CD1c-positive myeloid dendritic cell (primary cell): ENCODE results near the gene AOPEP.

Experiments
- DNase-seq: peaks from one replicate; pipeline ENCODE4 v3.0.0-alpha.2; 2016; ENCODE audit errors: extremely low spot score

AOPEP gene

GRCh38 chr9:94714494-94714893, 12.0 kb upstream of the AOPEP start:
- DNase-seq, result no peak

DNA sequence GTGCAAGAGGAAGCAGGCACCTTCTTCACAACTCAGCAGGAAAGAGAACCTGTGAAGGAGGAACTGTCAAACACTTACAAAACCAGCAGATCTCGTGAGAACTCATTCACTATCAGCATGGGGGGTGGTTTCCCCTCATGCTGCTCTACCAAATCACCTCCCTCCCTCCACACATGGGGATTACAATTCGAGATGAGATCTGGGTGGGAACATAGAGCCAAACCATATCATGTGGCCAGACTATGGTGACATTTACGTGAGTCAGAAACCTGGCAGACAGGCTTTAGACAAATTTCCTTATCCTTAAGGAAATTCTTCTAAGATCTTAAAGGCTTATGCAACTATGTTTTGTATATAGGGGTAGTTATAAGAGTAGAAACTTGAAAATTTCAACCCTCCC, 8.7 kb upstream of the AOPEP start:
- DNase-seq, result no peak

DNA sequence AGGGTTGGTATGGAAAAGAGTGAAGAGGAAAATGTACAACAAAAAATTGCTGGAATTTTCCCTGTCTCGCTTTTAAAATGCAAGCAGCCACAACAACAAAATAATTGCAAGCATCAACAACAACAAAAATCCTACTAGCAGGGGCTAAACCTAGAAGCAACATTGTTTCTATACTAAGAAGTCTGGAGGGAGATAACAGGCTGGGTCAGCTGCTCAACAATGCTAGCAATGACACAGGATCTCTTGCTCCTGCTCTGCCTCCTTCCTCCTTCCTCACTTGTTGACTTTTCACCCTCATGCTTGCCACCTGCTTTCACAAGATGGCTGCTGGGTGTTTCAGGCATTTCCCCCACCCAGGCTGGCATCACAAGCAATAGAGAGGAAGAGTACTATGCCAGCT, 7.6 kb upstream of the AOPEP start:
- DNase-seq, result no peak

DNA sequence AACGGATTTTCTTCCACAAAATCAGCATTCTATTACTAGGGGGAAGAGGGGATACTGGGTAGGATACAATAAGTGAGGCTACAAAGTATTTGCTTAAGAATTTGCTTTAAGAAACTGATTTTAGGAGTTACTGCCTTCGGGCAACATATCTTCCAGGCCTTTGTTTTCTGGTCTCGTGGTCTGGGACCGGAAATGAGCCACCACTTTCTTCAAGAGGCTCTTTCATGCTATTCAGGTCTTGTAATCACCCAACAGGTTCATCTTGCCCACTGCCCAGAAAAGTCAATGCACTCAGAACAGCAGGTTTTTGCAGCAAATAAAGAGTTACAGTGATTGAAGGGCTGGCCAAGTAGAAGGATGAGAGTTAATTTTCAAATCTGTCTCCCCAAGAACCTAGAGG, 6.6 kb upstream of the AOPEP start:
- no peak for DNase-seq

GRCh38 chr9:94720846-94721549, 5.5 kb upstream of the AOPEP start:
- DNase-seq, result no peak

DNA sequence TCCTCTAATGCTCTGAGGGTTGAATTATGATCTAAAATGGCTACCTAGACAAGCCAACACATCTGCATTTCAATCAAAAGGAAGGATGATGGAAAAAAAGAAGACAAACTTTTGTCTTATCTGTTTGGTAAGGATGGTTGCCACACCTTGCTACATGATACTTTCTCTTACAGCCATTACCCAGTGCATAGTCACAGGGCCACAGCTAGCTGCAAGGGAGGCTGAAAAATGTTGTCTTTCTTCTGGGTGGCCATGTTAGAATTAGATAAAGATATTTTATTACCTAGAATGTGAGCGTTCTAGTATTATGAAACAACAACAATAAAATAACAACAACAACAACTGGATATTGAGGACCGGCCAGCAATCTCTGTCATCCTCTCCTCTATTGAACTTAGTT, 4.7 kb upstream of the AOPEP start:
- no peak for DNase-seq

- no peak for DNase-seq
These were observed 1.2 kb upstream of the AOPEP start for GRCh38 chr9:94725293-94725692.

DNA sequence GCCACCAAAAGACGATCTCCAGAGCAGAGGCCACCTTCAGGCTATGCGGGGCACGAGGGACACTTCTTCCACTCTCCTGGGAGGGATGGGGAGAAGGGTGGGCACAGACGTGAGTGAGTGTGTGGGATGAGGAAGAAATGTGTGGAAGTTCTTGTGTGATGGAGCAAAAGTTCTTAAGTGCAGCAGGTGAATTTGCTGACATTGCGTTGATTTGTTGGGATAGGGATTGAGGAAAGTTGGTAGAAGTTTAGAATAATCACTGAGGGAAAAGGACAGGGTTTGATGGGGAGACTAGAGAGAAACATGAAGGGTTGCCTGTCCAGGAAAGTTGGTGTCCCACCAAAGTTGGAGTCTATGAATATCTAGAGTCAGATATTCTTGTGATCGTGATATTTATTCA, 2.2 kb downstream of the AOPEP start:
- DNase-seq, result no peak

DNA sequence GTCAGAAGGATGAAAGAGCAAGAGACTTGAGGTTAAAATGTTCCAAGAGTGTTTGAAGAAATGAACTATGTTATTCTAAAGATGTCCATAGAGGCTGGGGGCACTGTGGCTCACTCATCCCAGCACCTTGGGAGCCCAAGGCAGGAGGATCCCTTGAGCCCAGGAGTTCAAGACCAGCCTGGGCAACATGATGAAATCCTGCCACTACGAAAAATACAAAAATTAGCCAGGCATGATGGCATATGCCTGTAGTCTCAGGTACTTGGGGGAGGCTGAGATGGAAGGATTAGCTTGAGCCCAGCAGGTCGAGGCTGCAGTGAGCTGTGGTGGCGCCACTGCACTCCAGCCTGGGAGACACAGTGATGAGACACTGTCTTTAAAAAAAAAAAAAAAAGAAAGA, 2.7 kb downstream of the AOPEP start:
- DNase-seq, result no peak

DNA sequence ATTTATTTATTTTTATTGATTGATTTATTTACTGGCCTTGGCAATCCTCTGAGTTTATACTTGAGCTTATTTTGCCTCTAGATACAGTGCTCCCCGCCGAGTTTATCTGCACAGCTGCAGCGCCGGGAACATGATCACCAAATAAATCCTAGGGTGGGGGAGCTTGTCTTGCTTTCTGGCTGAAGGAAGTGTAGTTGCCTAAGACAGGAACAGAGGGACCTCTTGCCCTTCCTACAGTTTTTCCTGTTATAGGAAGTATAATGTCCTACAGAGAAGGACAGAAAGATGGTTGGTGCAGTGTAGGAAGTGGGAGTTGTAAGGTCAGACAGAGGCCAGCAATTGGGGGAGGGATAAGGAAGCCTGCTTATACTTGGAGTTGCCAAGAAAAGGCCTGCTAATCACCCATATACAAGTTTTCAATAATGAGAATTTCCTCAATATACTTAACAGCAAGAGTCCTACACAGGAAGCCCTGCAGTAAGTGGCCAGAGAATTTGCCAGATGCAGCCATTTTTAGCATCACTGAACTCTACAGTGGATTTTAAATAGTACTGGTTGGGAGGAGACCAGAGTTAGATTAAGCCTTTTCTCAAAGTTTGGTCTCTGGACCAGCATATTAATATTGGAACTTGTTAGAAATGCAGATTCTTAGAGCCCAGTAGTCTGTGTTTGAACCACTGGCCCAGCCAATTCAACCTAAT, 7.7 kb downstream of the AOPEP start:
- DNase-seq, result peak; percentile 15

DNA sequence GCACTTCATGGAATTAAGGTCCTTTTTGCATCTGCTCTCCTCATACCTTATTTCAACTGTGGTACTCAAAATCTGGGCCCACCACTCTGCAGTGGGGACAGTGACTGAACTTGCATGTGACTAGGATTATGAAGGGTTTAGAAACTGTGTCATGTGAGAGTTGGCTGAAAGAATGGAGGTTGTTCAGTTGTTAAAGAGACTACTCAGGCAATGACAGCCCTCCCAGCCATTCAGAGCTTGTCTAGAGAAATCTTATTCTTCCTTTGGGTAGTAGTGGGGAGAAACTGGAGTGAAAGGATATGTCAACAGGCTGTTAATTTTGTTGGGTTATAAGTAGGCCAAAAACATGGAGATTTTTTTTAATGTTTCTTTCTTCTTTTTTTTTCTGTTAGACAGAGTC, 10.3 kb downstream of the AOPEP start:
- no peak for DNase-seq

- no peak for DNase-seq
These were observed 13.8 kb downstream of the AOPEP start for GRCh38 chr9:94740145-94740840.

- DNase-seq, result no peak
These were observed 15.4 kb downstream of the AOPEP start for GRCh38 chr9:94741866-94742265.

DNA sequence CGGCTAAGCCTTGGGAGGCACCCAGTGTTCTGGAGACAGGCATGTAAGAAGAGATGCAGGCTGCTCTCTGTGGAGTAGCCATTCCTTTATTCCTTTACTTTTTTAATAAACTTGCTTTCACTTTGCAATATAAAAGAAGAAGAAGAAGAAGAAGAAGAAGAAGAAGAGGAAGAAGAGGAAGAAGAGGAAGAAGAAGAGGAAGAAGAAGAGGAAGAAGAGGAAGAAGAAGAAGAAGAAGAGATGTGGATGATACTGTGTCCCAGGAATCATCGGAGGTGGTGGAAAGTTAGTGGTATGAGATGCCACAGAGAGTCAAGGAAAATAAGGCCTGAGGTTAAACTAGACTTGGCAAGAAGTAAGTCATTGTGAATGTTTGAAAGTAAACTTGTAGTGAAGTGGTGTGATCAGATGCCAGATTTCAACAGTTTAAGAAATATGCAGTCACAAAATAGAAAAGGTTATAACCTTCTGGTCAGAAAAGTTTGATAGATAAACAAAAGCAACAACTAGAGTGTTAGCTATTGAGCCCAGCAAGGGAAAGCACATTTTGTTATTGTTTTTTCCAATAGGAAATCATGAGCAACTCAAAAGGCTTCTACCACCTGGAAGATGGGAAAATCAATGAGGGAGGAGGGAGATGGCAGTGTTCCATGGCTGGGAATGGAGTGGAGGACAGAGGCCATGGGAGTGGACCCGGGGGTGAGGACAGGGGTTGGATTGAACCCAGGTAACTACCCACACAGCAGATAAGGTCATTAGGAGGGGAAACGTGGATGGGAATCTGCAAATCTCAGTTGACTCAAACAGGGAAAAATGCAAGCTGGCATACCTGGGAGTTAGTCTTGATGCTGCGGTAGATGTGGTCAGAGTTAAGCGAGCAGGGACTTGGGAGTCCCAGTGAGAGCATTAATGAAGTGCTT, 16.8 kb downstream of the AOPEP start:
- no peak for DNase-seq

- DNase-seq, result no peak
These were observed 19.5 kb downstream of the AOPEP start for GRCh38 chr9:94745806-94746540.

- no peak for DNase-seq
These were observed 20.3 kb downstream of the AOPEP start for GRCh38 chr9:94746541-94747370.

DNA sequence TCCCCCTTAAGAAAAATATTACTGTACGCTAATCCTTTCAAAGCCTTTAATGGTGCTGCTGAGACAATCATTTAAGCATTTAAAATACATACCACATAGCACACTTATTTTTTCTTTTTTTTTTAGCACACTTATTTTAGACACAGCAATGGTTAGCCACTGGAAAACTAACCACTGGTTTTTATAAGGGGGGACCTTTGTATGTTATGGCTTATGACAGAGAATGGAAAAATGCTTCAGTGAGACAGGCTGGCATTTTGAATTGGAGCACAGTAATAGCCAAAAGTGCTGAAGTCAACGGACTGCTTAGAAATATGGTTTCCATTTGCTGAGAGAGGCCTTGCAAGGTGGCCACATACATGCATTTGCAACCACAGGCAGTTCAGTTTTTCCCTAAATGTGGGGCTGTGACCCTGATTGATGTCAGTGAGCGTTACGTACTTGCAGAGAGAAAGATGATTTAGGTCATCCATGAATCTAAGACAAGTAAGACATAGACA, 28.5 kb downstream of the AOPEP start:
- no peak for DNase-seq

DNA sequence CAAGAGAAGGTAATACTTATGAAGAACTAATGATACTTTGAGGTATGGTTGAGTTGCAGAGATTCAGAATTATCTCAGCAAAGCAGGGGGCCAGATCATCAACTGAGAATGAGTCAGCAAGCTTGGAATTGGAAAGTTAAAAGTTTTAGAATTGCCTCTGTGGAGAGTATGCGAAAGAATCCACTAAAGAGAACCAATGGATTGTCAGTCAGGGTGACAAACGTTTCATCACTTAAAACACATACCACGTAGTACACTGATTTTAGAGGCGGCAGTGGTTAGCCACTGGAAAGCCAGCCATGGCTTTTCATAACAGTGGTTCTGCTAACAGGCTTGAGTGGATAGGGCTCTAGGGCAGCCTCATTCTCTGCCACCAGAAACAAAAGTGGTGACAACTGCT, 30.7 kb downstream of the AOPEP start:
- no peak for DNase-seq

DNA sequence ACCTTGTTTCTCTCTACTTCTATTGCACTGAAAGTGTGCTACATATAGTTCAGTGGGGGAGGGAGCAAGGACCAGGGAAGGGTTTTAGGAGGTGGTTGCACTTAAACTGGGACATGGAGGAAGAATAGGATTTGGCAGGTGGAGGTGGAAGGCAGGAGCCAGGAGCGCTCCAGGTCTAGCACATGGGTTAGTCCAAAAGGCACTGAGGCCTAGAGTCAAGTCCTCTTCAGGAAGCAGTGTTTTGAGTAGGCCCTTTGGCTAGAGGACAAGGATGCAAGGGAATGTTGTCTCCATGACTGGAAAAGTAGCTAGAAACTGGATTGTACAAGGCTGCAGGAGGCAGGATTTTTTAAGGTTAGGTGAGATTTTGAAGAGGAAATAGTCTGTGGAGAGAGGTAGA, 31.5 kb downstream of the AOPEP start:
- no peak for DNase-seq

DNA sequence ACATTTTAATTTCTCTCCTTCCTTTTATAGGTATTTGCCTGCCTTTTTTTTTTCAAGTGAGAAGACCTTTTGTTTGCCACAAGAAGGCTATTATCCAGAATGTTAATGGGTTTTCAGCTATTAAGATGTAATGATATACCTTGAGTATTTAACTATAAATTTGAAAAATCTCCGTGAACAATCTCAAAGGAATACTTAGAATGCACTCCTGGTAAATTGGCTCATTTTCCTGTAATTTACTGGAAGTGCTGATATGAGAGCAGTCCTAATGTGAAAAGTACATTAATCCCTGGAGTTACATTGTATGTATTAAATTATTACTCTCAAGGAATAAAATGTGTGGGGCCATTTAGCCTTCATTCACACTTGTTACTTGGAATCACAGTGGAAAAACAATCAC, 32.4 kb downstream of the AOPEP start:
- DNase-seq, result no peak
